Mammary epithelial cell (primary cell): ENCODE measurements around the gene DOCK2.

Source experiments
- EZH2 ChIP-seq: IDR thresholded peaks from 2 replicates; pipeline ENCODE4 v1.6.1; 2012; ENCODE audit warnings: low read length, inconsistent platforms, borderline replicate concordance
- TF ChIP-seq, protein P1 (sequence below), 2 donors: IDR thresholded peaks in 1 of 2; conservative IDR thresholded peaks in 1 of 2; 2 replicates each; pipeline ENCODE4 v1.5.1; 2011 to 2012; ENCODE audit warnings: inconsistent platforms in 2 of 2, low read length in 2 of 2, mild to moderate bottlenecking in 2 of 2, control low read depth in 1 of 2, low read depth in 1 of 2; ENCODE audit not compliant: insufficient read depth in 1 of 2; ENCODE audit errors: extremely low read depth in 1 of 2

GRCh38 chr5:169746147-169746694 is 109.1 kb downstream of the DOCK2 start:
- TF ChIP-seq, protein P1, sequence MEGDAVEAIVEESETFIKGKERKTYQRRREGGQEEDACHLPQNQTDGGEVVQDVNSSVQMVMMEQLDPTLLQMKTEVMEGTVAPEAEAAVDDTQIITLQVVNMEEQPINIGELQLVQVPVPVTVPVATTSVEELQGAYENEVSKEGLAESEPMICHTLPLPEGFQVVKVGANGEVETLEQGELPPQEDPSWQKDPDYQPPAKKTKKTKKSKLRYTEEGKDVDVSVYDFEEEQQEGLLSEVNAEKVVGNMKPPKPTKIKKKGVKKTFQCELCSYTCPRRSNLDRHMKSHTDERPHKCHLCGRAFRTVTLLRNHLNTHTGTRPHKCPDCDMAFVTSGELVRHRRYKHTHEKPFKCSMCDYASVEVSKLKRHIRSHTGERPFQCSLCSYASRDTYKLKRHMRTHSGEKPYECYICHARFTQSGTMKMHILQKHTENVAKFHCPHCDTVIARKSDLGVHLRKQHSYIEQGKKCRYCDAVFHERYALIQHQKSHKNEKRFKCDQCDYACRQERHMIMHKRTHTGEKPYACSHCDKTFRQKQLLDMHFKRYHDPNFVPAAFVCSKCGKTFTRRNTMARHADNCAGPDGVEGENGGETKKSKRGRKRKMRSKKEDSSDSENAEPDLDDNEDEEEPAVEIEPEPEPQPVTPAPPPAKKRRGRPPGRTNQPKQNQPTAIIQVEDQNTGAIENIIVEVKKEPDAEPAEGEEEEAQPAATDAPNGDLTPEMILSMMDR (conservative IDR thresholded peaks at IDR 0.05 in 1 of 2, IDR thresholded peaks at IDR 0.05 in 1 of 2; ENCODE audit: extremely low read depth in 1 of 2, insufficient read depth in 1 of 2, low read depth in 1 of 2, low read length in 2 of 2) = no peak
- no peak for TF ChIP-seq EZH2
